Measurements from ENCODE around the gene CD96.
"Not testable (repeated sequence)": the region's sequence is repeated elsewhere in the genome, so short reads cannot be mapped to it uniquely, and the experiment has no call there.

Gene CD96, protein sequence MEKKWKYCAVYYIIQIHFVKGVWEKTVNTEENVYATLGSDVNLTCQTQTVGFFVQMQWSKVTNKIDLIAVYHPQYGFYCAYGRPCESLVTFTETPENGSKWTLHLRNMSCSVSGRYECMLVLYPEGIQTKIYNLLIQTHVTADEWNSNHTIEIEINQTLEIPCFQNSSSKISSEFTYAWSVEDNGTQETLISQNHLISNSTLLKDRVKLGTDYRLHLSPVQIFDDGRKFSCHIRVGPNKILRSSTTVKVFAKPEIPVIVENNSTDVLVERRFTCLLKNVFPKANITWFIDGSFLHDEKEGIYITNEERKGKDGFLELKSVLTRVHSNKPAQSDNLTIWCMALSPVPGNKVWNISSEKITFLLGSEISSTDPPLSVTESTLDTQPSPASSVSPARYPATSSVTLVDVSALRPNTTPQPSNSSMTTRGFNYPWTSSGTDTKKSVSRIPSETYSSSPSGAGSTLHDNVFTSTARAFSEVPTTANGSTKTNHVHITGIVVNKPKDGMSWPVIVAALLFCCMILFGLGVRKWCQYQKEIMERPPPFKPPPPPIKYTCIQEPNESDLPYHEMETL

DNA sequence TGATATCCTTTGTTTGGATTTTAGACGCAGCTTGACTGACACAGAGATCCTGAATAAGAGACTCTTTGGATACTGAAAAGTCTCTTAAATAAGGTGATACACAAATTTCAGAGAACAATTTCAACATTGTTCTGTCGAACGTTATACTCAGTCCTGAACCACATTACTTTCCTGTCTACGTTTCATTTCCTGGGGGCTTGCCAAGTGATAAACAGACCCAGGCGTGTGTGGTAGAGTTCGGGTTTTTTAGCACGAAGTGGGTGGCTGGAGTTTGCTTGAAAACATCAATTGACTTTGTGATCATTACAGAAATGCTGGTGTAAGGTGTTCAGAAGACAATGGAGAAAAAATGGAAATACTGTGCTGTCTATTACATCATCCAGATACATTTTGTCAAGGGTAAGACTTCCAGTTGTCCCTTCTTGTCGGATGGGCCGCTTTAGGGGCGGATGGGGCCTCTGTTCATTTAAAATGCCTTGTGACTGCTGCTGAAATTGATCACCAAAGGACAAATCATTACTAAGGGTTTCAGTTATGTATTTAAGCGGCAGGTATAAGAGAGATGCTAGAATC lies at the start of gene CD96:
Gene CD96, plus strand, starts transcription at position 287 of the 573 bp plus-strand sequence. Its CDS starts 52 bp downstream, at position 339.
- DNase-seq, result peak; percentile 79 to 85

DNA sequence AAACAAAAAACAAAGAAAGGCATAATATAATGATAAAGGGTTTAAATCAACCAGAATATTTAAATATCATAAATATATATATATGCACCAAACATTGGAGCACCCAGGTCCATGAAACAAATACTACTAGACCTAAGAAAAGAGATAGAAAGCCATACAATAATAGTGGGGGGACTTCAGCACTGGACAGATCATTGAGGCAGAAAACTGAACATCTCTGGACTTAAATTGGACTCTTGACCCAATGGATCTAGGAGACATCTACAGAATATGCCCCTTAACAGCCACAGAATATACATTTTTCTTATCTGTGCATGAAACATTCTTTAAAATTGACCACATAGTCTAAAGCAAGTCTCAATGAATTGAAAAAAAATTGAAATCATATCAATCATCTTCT lies 48.7 kb upstream of the CD96 start:
- DNase-seq, result no peak

GRCh38 chr3:111496894-111497559 lies 45.0 kb upstream of the CD96 start:
- no peak for DNase-seq

DNA sequence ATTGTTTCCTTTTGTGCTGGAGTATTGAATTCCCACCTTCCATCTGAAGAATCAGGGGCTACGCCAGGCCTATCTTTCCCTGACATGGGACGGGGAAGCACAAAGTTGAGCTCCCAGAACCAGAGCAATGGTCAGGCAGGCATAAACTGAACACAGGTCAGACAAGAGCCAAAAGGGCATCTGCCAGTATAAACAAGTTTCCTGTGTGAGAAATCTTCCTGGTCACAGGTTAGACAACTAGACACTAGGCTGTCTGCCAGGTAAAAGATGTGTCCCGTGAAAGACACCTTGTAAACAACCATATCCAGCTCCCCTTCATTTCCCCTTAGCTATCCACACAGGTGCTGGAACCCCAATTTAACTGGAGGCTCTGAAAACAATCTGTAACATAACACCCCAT lies 44.0 kb upstream of the CD96 start:
- DNase-seq, result no peak

DNA sequence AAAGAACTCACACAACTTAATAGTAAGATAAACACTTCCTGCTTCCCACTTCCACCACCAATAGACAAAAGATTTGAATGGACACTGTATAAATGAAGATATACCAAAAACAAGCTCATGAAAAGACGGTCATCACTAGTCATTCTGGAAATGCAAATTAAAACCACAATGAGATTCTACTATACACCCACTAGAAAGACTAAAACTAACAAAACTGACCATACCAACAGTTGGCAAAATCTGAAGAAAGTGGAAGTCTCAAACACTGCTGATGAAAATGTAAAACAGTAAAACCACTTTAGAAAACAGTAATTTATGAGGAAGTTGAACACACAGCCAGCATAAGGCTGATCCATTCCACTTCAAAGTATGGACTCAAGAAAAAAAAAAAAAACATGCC lies 35.6 kb upstream of the CD96 start:
- DNase-seq, result no peak

- DNase-seq, result no peak
Observed at GRCh38 chr3:111509308-111509707, 32.7 kb upstream of the CD96 start.

GRCh38 chr3:111517801-111518200 lies 24.2 kb upstream of the CD96 start:
- DNase-seq, result no peak

- no peak for DNase-seq
Observed at GRCh38 chr3:111519178-111519855, 22.7 kb upstream of the CD96 start.

DNA sequence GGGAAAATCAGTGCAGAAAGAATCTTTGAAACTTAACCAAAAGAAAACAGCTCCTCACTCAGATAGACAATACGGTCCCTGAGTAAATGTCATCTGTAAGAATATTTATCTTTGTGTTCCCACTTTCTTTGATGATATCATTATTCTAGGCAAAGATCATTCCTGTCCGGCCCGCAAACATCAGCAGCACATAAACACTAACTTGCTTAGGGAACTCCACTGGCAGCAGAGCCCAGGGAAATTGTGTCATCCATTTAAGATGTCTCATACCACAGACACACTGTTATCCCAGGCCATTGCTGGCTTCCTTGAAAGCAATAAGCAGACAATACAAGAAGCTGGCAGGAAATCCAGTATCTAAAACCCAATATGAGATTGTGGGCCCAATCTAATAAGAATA lies 20.1 kb upstream of the CD96 start:
- no peak for DNase-seq

- not testable (repeated sequence) for DNase-seq
Observed at GRCh38 chr3:111524486-111524885, 17.5 kb upstream of the CD96 start.

DNA sequence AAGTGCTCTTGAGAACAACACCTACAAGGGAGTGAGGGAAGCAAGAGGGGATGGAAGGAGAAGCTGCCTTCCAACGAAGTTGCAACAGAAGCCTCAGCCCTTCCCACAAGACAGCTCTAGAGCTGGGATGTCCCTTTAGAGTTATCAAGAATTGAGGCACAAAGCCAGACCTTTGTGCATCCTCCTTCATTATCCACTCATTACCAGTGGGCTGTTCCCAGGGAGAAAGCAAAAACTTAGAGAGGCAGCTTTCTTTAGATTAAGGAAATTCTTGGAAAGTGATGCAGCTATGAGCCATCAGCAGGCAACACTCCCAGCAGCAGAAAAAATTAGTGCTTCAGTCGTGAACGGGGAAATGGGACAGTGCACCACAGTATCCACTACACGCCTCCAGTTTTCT lies 10.6 kb upstream of the CD96 start:
- DNase-seq, result no peak

GRCh38 chr3:111534701-111535100 lies 7.3 kb upstream of the CD96 start:
- DNase-seq, result no peak

DNA sequence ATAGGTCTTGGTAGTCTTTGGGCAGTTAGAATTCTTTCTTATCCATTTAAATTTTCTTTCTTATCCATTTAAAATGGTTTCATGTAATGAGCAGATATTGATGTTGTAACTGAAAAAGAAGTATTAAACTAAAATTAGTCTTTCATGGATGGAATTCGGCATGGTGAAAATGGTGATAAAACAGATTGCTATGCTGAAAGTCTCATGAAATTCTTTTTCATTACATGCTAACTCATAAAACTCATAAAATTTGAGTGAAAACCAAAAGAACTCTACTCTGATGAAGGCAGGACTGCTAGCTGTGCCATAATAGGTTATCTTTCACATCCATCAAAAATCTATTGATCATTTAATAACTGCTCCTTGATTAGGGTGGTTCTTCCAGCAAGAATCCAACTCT lies 3.9 kb upstream of the CD96 start:
- DNase-seq, result no peak

DNA sequence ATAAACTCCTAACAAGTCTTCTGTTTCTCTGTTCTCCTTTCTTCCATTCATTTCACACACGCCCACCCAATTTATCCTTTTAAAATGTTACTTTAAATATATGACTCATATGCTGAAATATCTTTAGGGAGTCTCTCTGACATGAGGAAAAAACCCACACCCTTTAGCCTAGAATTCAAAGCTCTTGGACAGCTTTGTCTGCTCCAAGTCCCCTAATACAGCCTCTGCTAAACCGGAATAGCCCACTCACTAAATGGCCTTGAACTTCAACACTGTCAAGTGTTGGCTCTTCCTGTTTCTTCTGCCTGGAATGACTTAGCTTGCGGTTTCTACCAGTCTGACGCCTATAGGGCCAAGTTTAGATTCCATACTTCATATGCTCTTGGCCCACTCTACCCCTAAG lies 3.3 kb upstream of the CD96 start:
- no peak for DNase-seq

GRCh38 chr3:111539351-111540331 lies 2.4 kb upstream of the CD96 start:
- peak; percentile 61 to 70 for DNase-seq

- no peak for DNase-seq
Observed at GRCh38 chr3:111541391-111541790, 606 bp upstream of the CD96 start.

DNA sequence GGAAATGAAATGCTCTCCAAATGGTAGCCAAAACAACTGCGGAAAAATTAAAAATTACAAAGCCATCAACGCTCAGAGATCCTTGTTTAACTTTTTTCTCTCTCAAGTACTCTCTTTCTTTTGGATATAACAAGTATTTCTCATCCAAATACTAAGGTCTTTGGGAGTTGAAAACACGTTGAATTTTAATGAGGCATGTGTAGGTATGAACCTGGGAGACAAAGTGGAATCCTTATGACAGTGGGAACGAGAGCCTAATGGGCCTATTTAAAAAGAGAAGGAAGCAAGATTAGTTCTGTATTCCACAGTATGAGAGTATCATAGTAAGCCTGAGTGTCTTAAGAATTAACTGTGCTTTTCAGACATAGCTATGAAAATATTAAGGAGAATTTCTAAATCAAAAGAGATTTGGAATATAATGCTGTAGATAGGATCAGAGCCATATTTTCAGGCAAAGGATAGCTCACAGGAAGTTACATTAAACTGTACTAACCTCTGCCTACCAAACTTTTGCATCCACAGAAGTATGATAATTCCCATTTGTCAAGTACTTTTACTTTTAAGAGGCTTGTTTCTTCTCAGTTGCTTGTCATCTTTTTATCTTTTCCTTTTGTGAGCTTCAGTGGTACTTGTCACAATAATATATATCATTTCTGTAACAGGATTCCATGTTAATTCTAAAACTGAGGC lies 759 bp downstream of the CD96 start:
- no peak for DNase-seq

GRCh38 chr3:111545349-111545748 lies 3.4 kb downstream of the CD96 start:
- DNase-seq, result peak in 1 of 2 donors; percentile 20

DNA sequence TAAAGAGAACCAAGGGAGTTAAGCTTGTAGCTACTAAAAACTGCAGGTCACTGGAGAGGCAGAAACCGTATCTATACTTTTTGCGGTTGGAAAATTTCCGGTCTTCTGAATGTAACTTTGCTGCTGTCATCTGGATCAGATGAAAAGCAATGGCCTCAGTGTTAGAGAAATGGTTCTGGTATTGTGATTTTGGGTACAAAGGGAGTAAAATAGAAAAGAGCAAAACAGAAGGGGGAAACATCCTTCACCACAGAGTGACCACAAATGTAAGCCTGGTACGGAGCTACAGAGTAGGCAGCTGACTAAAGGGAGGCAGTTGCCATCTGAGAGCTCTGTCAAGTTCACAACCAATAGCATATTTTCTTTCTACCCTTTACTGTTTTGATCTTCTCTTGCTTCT lies 5.6 kb downstream of the CD96 start:
- DNase-seq, result peak; percentile 42 to 65

- DNase-seq, result peak in 1 of 2 donors; percentile 29
Observed at GRCh38 chr3:111548092-111548491, 6.1 kb downstream of the CD96 start.

DNA sequence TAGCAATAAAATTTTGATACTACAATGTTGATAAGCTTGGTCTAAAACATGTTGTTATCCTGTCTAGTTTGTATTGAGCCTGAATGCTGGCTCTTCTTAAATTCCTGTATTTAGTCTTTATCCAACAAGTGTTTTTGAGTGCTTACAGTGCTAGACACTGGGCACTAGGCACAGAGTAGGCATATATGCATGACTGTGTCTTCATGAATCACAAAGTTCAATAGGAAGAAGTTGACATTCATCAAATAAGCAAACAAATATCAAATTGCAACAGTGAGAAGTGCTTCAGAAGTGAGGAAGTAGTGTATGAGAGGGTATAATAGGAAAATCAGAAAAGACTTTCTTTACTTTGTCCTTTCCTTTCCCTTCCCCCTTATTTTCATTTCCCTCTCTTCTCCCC lies 6.8 kb downstream of the CD96 start:
- DNase-seq, result no peak
